Activated CD8-positive, alpha-beta T cell treated with anti-CD3 and anti-CD28 coated beads, Interleukin-2, amount 10 ng/mL, durations not matched to agents 7 days and 5 days (primary cell): ENCODE data around the gene TAF1. TPM values are rescaled to one million over a fixed set of nuclear protein-coding genes. Genes with fewer than 3 reads are reported as not detected.
"Not testable (repeated sequence)": the region's sequence is repeated elsewhere in the genome, so short reads cannot be mapped to it uniquely, and the experiment has no call there.

Source experiments
- ATAC-seq: fragments of 150-1000 bp; cut with Tn5 transposase; one replicate; pipeline ENCODE4 v1.10.0; 2021; ENCODE audit warnings: moderate library complexity
- CTCF ChIA-PET: fragments of 350-600 bp; sonication (Branson Sonifier 250); formaldehyde crosslinking; loops from one replicate; lab custom pipeline; 2021; ENCODE audit warnings: antibody characterized with exemption; lab: Charles Lee
- POLR2A ChIA-PET: fragments of 350-600 bp; sonication (Branson Sonifier 250); formaldehyde crosslinking; loops from one replicate; lab custom pipeline; 2021; ENCODE audit warnings: antibody characterized with exemption; lab: Charles Lee
- DNase-seq: peaks from one replicate; pipeline ENCODE4 v3.0.0-alpha.2; 2020
- H3K27ac Mint-ChIP-seq: one replicate; pipeline ENCODE4 v1.8.0; 2021; ENCODE audit warnings: mild to moderate bottlenecking, mixed read lengths
- H3K27me3 Mint-ChIP-seq: one replicate; pipeline ENCODE4 v1.8.0; 2021; ENCODE audit warnings: low read depth, mixed read lengths
- H3K36me3 Mint-ChIP-seq: one replicate; pipeline ENCODE4 v1.8.0; 2021; ENCODE audit warnings: low read depth, mixed read lengths
- H3K4me1 Mint-ChIP-seq: one replicate; pipeline ENCODE4 v1.8.0; 2021; ENCODE audit warnings: low read depth, mixed read lengths
- H3K4me3 Mint-ChIP-seq: one replicate; pipeline ENCODE4 v1.8.0; 2021; ENCODE audit warnings: mild to moderate bottlenecking, mixed read lengths
- H3K9me3 Mint-ChIP-seq: one replicate; pipeline ENCODE4 v1.8.0; 2022; ENCODE audit warnings: mixed read lengths; ENCODE audit not compliant: insufficient read depth
- total RNA-seq, 2 experiments: library from RNA; stranded (reverse); gene quantifications; one replicate each; pipeline ENCODE4 v1.2.3, GENCODE V29; 2021

TAF1 gene
- total RNA-seq, 2 experiments from 2014 or later = 35.0 to 43.6 TPM

DNA sequence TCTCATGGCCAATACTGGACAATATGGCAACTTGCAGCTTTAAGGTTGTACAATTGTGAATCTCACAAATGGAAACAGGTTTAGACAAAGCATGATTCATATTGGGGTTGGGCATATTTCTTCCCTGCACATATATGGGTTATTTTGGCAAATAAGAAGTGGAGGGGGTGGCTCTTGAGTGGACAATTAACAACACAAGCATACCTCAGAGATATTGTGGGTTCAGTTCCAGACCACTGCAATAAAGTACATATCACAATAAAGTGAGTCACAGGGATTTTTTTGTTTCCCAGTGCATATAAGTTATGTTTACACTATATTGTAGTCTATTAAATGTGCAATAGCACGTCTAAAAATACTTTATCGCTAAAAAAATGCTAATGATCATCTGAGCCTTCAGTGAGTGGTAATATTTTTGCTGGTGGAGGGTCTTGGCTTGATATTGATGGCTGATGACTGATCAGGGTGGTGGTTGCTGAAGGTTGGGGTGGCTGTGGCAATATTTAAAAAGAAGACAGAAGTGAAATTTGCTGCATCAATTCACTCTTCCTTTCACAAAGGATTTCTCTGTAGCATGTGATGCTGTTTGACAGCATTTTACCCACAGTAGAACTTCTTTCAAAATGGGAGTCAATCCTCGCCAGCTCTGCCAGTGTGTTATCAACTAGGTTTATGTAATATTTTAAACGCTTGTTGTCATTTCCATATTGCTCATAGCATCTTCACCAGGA, 116.2 kb downstream of the TAF1 start:
- H3K27ac Mint-ChIP-seq = no peak overlapping the region
- POLR2A ChIA-PET = no interaction called here
- H3K4me3 Mint-ChIP-seq = no peak overlapping the region
- ATAC-seq = no peak
- H3K4me1 Mint-ChIP-seq = no peaks in the 10 kb centered on the region
- H3K36me3 Mint-ChIP-seq = no peaks in the 10 kb centered on the region
- CTCF ChIA-PET = no interaction called here
- H3K9me3 Mint-ChIP-seq = no peaks in the 10 kb centered on the region
- DNase-seq = no peak
- no peaks in the 10 kb centered on the region for H3K27me3 Mint-ChIP-seq

DNA sequence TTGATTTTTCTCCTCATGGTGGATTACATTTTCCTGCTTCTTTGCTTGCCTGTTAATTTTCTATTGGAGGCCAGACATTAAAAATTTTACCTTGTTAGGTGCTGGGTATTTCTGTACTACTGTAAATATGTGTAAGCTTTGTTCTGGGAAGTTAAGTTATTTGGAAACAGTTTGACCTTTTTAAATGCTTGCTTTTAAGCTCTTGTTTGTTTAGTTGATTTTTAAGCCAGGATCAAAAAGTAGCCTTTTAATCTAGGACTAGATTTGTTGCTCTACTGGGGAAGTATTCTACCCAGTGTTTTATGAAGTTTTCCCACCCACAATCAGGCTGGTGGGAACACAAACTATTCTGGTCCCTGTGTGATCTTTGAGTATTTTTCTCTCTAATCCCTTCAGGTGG, 121.7 kb downstream of the TAF1 start:
- H3K9me3 Mint-ChIP-seq = no peaks in the 10 kb centered on the region
- ATAC-seq (no peak), DNase-seq (no peak)
- ChIA-PET POLR2A (no interaction called here), CTCF (interaction anchor here (0.6 kb wide), 1 partner anchor 47 kb away, joined by 4 read pairs; no protein-coding TSS in a partner anchor)
- H3K27ac Mint-ChIP-seq = no peak overlapping the region
- H3K27me3 Mint-ChIP-seq = no peaks in the 10 kb centered on the region
- peaks cover 9% of the 10 kb centered on the region for H3K4me1 Mint-ChIP-seq
- H3K4me3 Mint-ChIP-seq = no peak overlapping the region
- H3K36me3 Mint-ChIP-seq = peaks cover 3% of the 10 kb centered on the region

DNA sequence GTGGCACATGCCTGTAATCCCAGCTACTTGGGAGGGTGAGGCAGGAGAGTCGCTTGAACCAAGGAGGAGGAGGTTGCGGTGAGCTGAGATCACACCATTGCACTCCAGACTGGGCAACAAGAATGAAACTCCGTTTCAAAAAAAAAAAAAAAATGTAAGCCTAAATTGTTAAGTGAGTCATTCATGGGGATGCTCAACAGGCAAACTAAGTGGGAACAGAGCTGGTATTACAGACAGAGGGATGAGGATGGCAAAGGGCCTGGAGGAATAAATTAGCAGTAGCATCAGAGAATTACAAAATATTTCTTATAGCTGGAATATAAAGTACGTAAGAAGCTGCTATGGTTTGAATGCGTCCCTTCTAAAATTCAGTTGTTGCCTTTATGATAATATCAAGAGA, 123.4 kb downstream of the TAF1 start:
- no peak overlapping the region for H3K27ac Mint-ChIP-seq
- H3K36me3 Mint-ChIP-seq = peaks cover 3% of the 10 kb centered on the region
- H3K9me3 Mint-ChIP-seq = no peaks in the 10 kb centered on the region
- no peaks in the 10 kb centered on the region for H3K27me3 Mint-ChIP-seq
- CTCF ChIA-PET = no interaction called here
- no peak for ATAC-seq
- peaks cover 14% of the 10 kb centered on the region for H3K4me1 Mint-ChIP-seq
- H3K4me3 Mint-ChIP-seq = no peak overlapping the region
- DNase-seq = no peak
- POLR2A ChIA-PET = no interaction called here

DNA sequence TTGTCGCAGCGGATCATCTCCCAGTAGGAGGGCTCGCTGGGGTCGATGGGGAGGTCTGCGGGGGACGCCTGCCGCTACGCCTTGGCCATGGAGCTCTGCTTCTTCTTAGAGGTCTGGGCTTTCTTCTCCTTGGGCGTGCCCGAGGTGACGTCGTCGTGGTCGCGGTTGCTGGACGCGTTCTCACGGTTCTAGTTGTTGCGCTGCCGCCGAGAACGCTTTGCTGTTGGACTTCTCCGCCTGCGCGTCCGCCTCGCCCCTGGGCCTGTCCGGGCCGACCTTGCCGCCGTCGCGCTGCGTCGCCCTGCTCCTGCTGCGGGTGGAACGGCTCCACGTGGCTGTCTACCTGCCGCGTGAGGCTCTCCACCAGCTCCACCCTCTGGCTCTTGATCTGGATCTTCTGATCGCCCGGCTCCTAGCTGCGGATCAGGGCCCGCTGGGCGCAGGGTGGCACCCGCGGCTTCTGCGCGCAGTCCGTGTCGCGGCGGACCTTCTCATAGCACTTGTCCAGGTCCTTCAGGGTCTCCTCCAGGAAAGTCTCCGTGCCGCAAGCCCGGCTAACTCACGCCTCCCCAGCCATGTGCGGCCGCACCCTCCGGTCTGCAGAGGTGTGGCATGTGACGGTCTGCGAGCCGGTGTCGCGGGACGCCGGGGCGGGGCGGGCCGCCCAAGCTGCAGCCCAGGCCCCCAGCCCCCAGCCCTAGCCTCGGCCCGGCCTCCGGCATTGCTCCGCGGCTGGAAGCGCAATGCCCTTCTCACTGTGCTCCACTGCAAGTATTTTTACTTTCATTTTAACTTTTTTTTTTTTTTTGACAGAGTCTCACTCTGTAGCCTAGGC, 126.3 kb downstream of the TAF1 start:
- Mint-ChIP-seq H3K36me3 (peaks cover 3% of the 10 kb centered on the region), H3K4me1 (peaks cover 17% of the 10 kb centered on the region), H3K27ac (peak overlapping the region; percentile 86), H3K27me3 (no peaks in the 10 kb centered on the region), H3K9me3 (no peaks in the 10 kb centered on the region), H3K4me3 (peak overlapping the region; percentile 80)
- DNase-seq = peak; percentile 61
- ATAC-seq = peak; percentile 89
- CTCF ChIA-PET = interaction anchor here (1.3 to 1.7 kb wide), 2 partner anchors 75 to 160 kb away, joined by 3 to 4 read pairs; no protein-coding TSS in a partner anchor
- POLR2A ChIA-PET = interaction anchor here (3.5 kb wide), 1 partner anchor 40 kb away, joined by 23 read pairs; the partner anchor contains the start of gene OGT

DNA sequence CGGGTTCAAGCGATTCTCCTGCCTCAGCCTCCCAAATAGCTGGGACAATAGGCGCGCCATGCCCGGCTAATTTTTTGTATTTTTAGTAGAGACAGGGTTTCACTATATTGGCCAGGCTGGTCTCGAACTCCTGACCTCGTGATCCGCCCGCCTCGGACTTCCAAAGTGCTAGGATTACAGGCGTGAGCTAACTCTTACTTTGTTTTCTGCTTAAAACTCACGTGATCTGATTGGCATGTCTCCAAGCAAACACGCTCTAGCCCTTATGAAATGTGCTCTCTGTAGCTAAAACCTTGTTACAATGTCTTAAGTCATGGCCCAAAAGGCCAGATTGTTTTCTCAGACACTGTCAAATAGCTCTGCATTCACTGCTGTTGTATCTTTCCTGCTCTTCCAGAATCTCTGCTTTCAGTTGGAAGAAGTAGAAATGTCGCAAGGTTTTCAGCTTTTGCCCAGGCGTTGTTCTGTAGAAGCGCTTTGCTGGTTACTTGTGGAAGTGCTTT, 127.0 kb downstream of the TAF1 start:
- DNase-seq (no peak), ATAC-seq (no peak)
- peak overlapping the region; percentile 80 for H3K4me3 Mint-ChIP-seq
- peaks cover 17% of the 10 kb centered on the region for H3K4me1 Mint-ChIP-seq
- H3K27me3 Mint-ChIP-seq = no peaks in the 10 kb centered on the region
- H3K36me3 Mint-ChIP-seq = no peaks in the 10 kb centered on the region
- ChIA-PET CTCF (interaction anchor here (0.9 to 1.7 kb wide), 2 partner anchors 41 to 159 kb away, joined by 3 read pairs; no protein-coding TSS in a partner anchor), POLR2A (interaction anchor here (3.5 kb wide), 1 partner anchor 40 kb away, joined by 23 read pairs; the partner anchor contains the start of gene OGT)
- H3K9me3 Mint-ChIP-seq = no peaks in the 10 kb centered on the region
- peak overlapping the region; percentile 45 for H3K27ac Mint-ChIP-seq

DNA sequence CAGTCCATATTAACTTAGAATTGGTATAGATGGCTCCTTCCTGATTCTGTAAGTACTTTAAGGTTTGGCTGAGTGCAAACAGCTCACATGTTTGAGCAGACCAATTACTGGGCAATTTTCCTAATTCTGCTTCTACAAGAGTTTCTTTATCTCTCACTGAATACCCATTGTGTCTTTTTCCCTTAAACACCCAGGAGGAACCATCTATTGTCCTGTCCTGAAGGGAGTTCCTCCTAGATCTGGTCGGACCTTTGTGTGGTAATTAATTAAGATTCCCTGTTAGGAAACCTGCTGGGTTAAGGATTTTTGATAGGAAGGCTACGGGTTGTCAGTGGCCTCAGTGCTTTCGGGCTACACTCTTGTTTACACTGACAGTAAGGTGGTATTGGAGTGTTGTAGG, 129.8 kb downstream of the TAF1 start:
- H3K9me3 Mint-ChIP-seq, ATAC-seq, CTCF ChIA-PET, H3K4me3 Mint-ChIP-seq, H3K27me3 Mint-ChIP-seq, DNase-seq, H3K27ac Mint-ChIP-seq, POLR2A ChIA-PET, H3K36me3 Mint-ChIP-seq: not testable (repeated sequence)
- peaks cover 16% of the 10 kb centered on the region for H3K4me1 Mint-ChIP-seq

DNA sequence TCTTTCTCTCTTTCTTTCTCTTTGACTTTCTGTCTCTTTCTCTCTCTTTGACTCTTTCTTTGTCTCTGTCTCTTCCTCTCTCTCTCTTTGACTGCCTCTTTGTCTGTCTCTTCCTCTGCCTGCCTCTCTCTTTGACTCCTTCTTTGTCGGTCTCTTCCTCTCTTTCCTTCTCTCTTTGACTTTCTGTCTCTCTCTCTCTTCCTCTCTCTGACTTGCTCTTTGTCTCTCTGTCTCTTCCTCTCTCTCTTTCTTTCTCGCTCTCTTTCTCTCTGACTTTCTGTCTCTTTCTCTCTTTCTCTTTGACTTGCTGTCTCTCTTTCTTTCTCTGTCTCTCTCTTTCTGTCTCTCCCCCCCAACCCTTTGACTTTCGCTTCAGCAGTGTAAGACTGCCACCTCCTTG, 130.3 kb downstream of the TAF1 start:
- peaks cover 15% of the 10 kb centered on the region for H3K4me1 Mint-ChIP-seq
- no peak overlapping the region for H3K27ac Mint-ChIP-seq
- no peaks in the 10 kb centered on the region for H3K36me3 Mint-ChIP-seq
- no peaks in the 10 kb centered on the region for H3K9me3 Mint-ChIP-seq
- ChIA-PET CTCF (no interaction called here), POLR2A (no interaction called here)
- H3K4me3 Mint-ChIP-seq = no peak overlapping the region
- ATAC-seq (no peak), DNase-seq (no peak)
- no peaks in the 10 kb centered on the region for H3K27me3 Mint-ChIP-seq

DNA sequence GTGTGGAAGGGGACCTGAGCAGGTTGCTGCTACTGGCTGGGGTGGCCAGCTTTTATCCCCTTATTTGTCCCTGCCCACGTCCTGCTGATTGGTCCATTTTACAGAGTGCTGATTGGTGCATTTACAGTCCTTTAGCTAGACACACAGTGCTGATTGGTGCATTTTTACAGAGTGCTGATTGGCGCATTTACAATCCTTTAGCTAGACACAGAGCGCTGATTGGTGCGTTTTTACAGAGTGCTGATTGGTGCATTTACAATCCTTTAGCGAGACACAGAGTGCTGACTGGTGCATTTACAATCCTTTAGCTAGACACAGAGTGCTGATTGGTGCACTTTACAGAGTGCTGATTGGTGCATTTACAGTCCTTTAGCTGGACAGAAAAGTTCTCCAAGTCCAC, 135.9 kb downstream of the TAF1 start:
- H3K9me3 Mint-ChIP-seq, H3K27me3 Mint-ChIP-seq, DNase-seq, H3K27ac Mint-ChIP-seq, H3K4me1 Mint-ChIP-seq, H3K4me3 Mint-ChIP-seq, ATAC-seq, POLR2A ChIA-PET, H3K36me3 Mint-ChIP-seq: not testable (repeated sequence)
- CTCF ChIA-PET = interaction anchor here (1.2 kb wide), 1 partner anchor 13 kb away, joined by 3 read pairs; no protein-coding TSS in a partner anchor

DNA sequence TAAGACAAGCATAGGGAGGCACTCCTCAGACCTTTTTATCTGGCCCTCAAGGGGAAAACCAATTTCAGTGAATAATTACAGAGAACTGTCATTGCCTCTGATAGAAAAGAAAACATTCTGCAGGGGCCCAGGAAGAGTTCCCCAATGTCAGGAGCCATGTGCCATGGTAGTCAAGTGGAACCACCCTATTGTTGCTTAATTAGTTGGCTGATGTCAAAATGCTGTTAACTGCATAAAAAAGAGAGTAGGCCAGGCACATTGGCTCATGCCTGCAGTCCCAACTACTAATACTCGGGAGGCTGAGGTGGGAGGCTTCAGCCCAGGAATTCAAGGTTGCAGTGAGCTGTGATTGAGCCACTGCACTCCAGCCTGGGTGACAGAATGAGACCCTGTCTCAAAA, 138.2 kb downstream of the TAF1 start:
- peaks cover 3% of the 10 kb centered on the region for H3K27me3 Mint-ChIP-seq
- no peaks in the 10 kb centered on the region for H3K36me3 Mint-ChIP-seq
- no peaks in the 10 kb centered on the region for H3K4me1 Mint-ChIP-seq
- H3K27ac Mint-ChIP-seq = no peak overlapping the region
- no peaks in the 10 kb centered on the region for H3K9me3 Mint-ChIP-seq
- no peak for ATAC-seq
- H3K4me3 Mint-ChIP-seq = no peak overlapping the region
- no peak for DNase-seq
- POLR2A ChIA-PET = no interaction called here
- CTCF ChIA-PET = no interaction called here

DNA sequence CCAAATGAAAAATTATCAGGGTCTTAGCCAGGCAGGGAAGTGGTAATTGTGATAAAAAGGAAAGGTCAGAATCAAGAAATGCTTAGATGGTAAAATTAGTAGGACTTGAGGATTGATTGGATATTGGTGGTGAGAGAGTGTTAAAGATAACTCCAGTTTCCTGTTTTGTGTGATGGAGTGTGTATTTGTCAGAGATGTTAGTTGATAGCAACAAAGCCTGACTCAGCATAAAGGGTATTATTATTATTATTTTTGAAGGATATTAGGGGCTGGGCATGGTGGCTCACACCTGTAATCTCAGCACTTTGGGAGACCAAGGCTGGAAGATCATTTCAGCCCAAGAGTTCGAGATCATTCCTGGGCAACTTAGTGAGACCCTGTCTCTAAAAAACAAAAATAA, 143.1 kb downstream of the TAF1 start:
- H3K27me3 Mint-ChIP-seq = no peaks in the 10 kb centered on the region
- ATAC-seq (no peak), DNase-seq (no peak)
- H3K27ac Mint-ChIP-seq = no peak overlapping the region
- peaks cover 10% of the 10 kb centered on the region for H3K4me1 Mint-ChIP-seq
- ChIA-PET CTCF (no interaction called here), POLR2A (no interaction called here)
- H3K4me3 Mint-ChIP-seq = no peak overlapping the region
- H3K36me3 Mint-ChIP-seq = no peaks in the 10 kb centered on the region
- H3K9me3 Mint-ChIP-seq = no peaks in the 10 kb centered on the region

DNA sequence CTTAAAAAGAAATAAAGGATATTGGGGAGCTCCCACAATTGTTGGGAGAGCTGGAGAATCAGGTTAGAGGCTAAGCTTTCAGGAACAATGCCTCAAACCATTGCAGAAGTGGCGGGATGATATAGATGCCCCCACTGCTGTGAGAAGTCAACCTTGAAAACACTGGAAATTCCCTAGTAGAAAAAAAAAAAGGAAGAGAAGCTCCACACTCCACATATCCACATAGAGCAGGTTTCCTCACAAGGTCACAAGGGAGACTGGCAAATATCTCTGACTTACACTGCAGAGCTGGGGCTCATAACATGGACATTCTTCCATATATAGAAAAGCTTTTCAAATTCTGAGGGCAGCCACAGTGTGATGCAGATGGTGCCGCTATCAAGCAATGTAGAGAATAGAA, 144.0 kb downstream of the TAF1 start:
- H3K27ac Mint-ChIP-seq = no peak overlapping the region

More for the DNA sequence above, 144.0 kb downstream of the TAF1 start:
- no peak for DNase-seq
- ChIA-PET CTCF (no interaction called here), POLR2A (interaction anchor here (1.7 kb wide), 1 partner anchor 22 kb away, joined by 6 read pairs; the partner anchor contains the start of gene OGT)
- H3K4me3 Mint-ChIP-seq = no peak overlapping the region
- H3K36me3 Mint-ChIP-seq = no peaks in the 10 kb centered on the region
- H3K4me1 Mint-ChIP-seq = peaks cover 18% of the 10 kb centered on the region
- H3K9me3 Mint-ChIP-seq = no peaks in the 10 kb centered on the region
- ATAC-seq = no peak
- no peaks in the 10 kb centered on the region for H3K27me3 Mint-ChIP-seq
